Activated naive CD8-positive, alpha-beta T cell treated with anti-CD3 and anti-CD28 coated beads, Interleukin-2, amount 50 U/mL, for 24 hours (primary cell): Measurements from ENCODE around the gene HOXD3.

Experiments used
- ATAC-seq: fragments of 150-1000 bp; cut with Tn5 transposase; one replicate; pipeline ENCODE4 v1.10.0; 2021
- DNase-seq: peaks from one replicate; pipeline ENCODE4 v3.0.0; 2021
- H3K27ac Mint-ChIP-seq: one replicate; pipeline ENCODE4 v1.8.0; 2021; ENCODE audit warnings: mild to moderate bottlenecking, mixed read lengths
- H3K27me3 Mint-ChIP-seq: one replicate; pipeline ENCODE4 v1.8.0; 2021; ENCODE audit warnings: mixed read lengths
- H3K36me3 Mint-ChIP-seq: one replicate; pipeline ENCODE4 v1.8.0; 2021; ENCODE audit warnings: low read depth, mixed read lengths
- H3K4me1 Mint-ChIP-seq: one replicate; pipeline ENCODE4 v1.8.0; 2021; ENCODE audit warnings: mixed read lengths
- H3K4me3 Mint-ChIP-seq: one replicate; pipeline ENCODE4 v1.8.0; 2021; ENCODE audit warnings: mild to moderate bottlenecking, moderate library complexity, mixed read lengths
- H3K9me3 Mint-ChIP-seq: one replicate; pipeline ENCODE4 v1.8.0; 2021; ENCODE audit warnings: mixed read lengths

Gene HOXD3

GRCh38 chr2:176156807-176157498, at the start of gene HOXD3:
TSS of gene HOXD3 (plus strand) at chr2:176157307. CDS start at chr2:176169115, 11,808 bp downstream.
- Mint-ChIP-seq H3K4me3 (peak within 1 kb of the TSS; percentile 52), H3K27ac (peak within 1 kb of the TSS; percentile 27), H3K4me1 (peaks cover 15% of the 10 kb centered on the region), H3K27me3 (peaks cover 86% of the 10 kb centered on the region), H3K9me3 (no peaks in the 10 kb centered on the region), H3K36me3 (no peaks in the 10 kb centered on the region)
- no peak for ATAC-seq
- DNase-seq: no peak

GRCh38 chr2:176107731-176108181, 49.4 kb upstream of the HOXD3 start:
- H3K36me3 Mint-ChIP-seq: peaks cover 7% of the 10 kb centered on the region
- peaks cover 86% of the 10 kb centered on the region for H3K27me3 Mint-ChIP-seq
- peaks cover 4% of the 10 kb centered on the region for H3K9me3 Mint-ChIP-seq
- no peak for ATAC-seq
- H3K4me3 Mint-ChIP-seq: no peak overlapping the region
- peaks cover 21% of the 10 kb centered on the region for H3K4me1 Mint-ChIP-seq
- H3K27ac Mint-ChIP-seq: no peak overlapping the region
- DNase-seq: no peak

GRCh38 chr2:176109192-176109901, 47.8 kb upstream of the HOXD3 start:
- DNase-seq (no peak), ATAC-seq (no peak)
- peaks cover 7% of the 10 kb centered on the region for H3K36me3 Mint-ChIP-seq
- H3K4me1 Mint-ChIP-seq: peaks cover 19% of the 10 kb centered on the region
- H3K27me3 Mint-ChIP-seq: peaks cover 87% of the 10 kb centered on the region
- H3K27ac Mint-ChIP-seq: no peak overlapping the region
- H3K4me3 Mint-ChIP-seq: no peak overlapping the region
- H3K9me3 Mint-ChIP-seq: peaks cover 11% of the 10 kb centered on the region

GRCh38 chr2:176109946-176110345, 47.2 kb upstream of the HOXD3 start:
- Mint-ChIP-seq H3K27ac (no peak overlapping the region), H3K36me3 (peaks cover 7% of the 10 kb centered on the region), H3K4me1 (peaks cover 16% of the 10 kb centered on the region), H3K4me3 (no peak overlapping the region), H3K27me3 (peaks cover 87% of the 10 kb centered on the region), H3K9me3 (peaks cover 11% of the 10 kb centered on the region)
- no peak for ATAC-seq
- no peak for DNase-seq

GRCh38 chr2:176110415-176111308, 46.4 kb upstream of the HOXD3 start:
- ATAC-seq (no peak), DNase-seq (no peak)
- H3K4me1 Mint-ChIP-seq: peaks cover 15% of the 10 kb centered on the region
- no peak overlapping the region for H3K27ac Mint-ChIP-seq
- peaks cover 83% of the 10 kb centered on the region for H3K27me3 Mint-ChIP-seq
- peaks cover 7% of the 10 kb centered on the region for H3K36me3 Mint-ChIP-seq
- H3K9me3 Mint-ChIP-seq: peaks cover 13% of the 10 kb centered on the region
- no peak overlapping the region for H3K4me3 Mint-ChIP-seq

GRCh38 chr2:176111309-176111663, 45.8 kb upstream of the HOXD3 start:
- Mint-ChIP-seq H3K27me3 (peaks cover 83% of the 10 kb centered on the region), H3K9me3 (peaks cover 15% of the 10 kb centered on the region), H3K4me3 (no peak overlapping the region), H3K36me3 (peaks cover 9% of the 10 kb centered on the region), H3K27ac (peak overlapping the region; percentile 35), H3K4me1 (peaks cover 11% of the 10 kb centered on the region)
- no peak for DNase-seq
- ATAC-seq: no peak

GRCh38 chr2:176111846-176112374, 45.2 kb upstream of the HOXD3 start:
- Mint-ChIP-seq H3K4me3 (no peak overlapping the region), H3K27ac (no peak overlapping the region)
- no peak for ATAC-seq

GRCh38 chr2:176112375-176113302, 44.5 kb upstream of the HOXD3 start:
- H3K4me1 Mint-ChIP-seq: peaks cover 7% of the 10 kb centered on the region
- H3K9me3 Mint-ChIP-seq: peaks cover 15% of the 10 kb centered on the region
- H3K27ac Mint-ChIP-seq: no peak overlapping the region
- DNase-seq (no peak), ATAC-seq (no peak)
- H3K27me3 Mint-ChIP-seq: peaks cover 87% of the 10 kb centered on the region
- H3K4me3 Mint-ChIP-seq: no peak overlapping the region
- H3K36me3 Mint-ChIP-seq: peaks cover 9% of the 10 kb centered on the region

More at GRCh38 chr2:176111846-176112374, 45.2 kb upstream of the HOXD3 start:
- peaks cover 9% of the 10 kb centered on the region for H3K4me1 Mint-ChIP-seq
- no peak for DNase-seq
- H3K9me3 Mint-ChIP-seq: peaks cover 15% of the 10 kb centered on the region
- peaks cover 86% of the 10 kb centered on the region for H3K27me3 Mint-ChIP-seq
- peaks cover 9% of the 10 kb centered on the region for H3K36me3 Mint-ChIP-seq

- Mint-ChIP-seq H3K36me3 (peaks cover 10% of the 10 kb centered on the region), H3K9me3 (peaks cover 22% of the 10 kb centered on the region), H3K4me3 (no peak overlapping the region), H3K4me1 (peaks cover 7% of the 10 kb centered on the region), H3K27me3 (peaks cover 92% of the 10 kb centered on the region), H3K27ac (no peak overlapping the region)
- DNase-seq: no peak
- no peak for ATAC-seq
These were observed 42.8 kb upstream of the HOXD3 start for GRCh38 chr2:176114120-176114929.

GRCh38 chr2:176114930-176115625, 42.0 kb upstream of the HOXD3 start:
- peaks cover 94% of the 10 kb centered on the region for H3K27me3 Mint-ChIP-seq
- peaks cover 4% of the 10 kb centered on the region for H3K4me1 Mint-ChIP-seq
- no peak for DNase-seq
- peaks cover 7% of the 10 kb centered on the region for H3K36me3 Mint-ChIP-seq
- peaks cover 19% of the 10 kb centered on the region for H3K9me3 Mint-ChIP-seq
- H3K27ac Mint-ChIP-seq: no peak overlapping the region
- no peak for ATAC-seq
- H3K4me3 Mint-ChIP-seq: no peak overlapping the region

- peaks cover 6% of the 10 kb centered on the region for H3K36me3 Mint-ChIP-seq
- H3K9me3 Mint-ChIP-seq: peaks cover 19% of the 10 kb centered on the region
- H3K27me3 Mint-ChIP-seq: peaks cover 94% of the 10 kb centered on the region
- no peak within 1 kb of the TSS for H3K4me3 Mint-ChIP-seq
- DNase-seq: no peak
- ATAC-seq: no peak
- H3K4me1 Mint-ChIP-seq: peaks cover 4% of the 10 kb centered on the region
- H3K27ac Mint-ChIP-seq: no peak within 1 kb of the TSS
These were observed 41.0 kb upstream of the HOXD3 start, which contains the start of gene HOXD10 for GRCh38 chr2:176115883-176116813. TSS of gene HOXD10 (plus strand) at chr2:176116778. CDS start at chr2:176116834, 56 bp downstream.
